Upper lobe of left lung (tissue), 6 donors: Measurements from ENCODE around the gene RASGRF2. TPM values are rescaled to one million over a fixed set of nuclear protein-coding genes. Genes with fewer than 3 reads are reported as not detected.

ENCODE experiments used
- ATAC-seq, 2 donors: fragments of 200-7000 bp; cut with Tn5 transposase; one replicate each; pipeline ENCODE4 v1.9.1; 2022; ENCODE audit warnings: mild to moderate bottlenecking in 2 of 2, moderate library complexity in 2 of 2; ENCODE audit not compliant: low FRiP score in 2 of 2
- DNase-seq, 2 donors: peaks; one replicate each; pipeline ENCODE4 v3.0.0-alpha.2; 2019 to 2020
- H3K27ac ChIP-seq, 4 donors: fragments of 200-600 bp; sonication (generic); one replicate each; pipeline ENCODE4 v1.5.1; 2016 to 2019
- H3K27me3 ChIP-seq, 4 donors: fragments of 200-600 bp; sonication (generic); one replicate each; pipeline ENCODE4 v1.5.1; 2017 to 2019
- H3K36me3 ChIP-seq, 4 donors: fragments of 200-600 bp; sonication (generic); one replicate each; pipeline ENCODE4 v1.5.1; 2016 to 2019
- H3K4me1 ChIP-seq, 4 donors: fragments of 200-600 bp; sonication (generic); one replicate each; pipeline ENCODE4 v1.5.1; 2018 to 2019
- H3K4me3 ChIP-seq, 4 donors: fragments of 200-600 bp; sonication (generic); one replicate each; pipeline ENCODE4 v1.5.1; 2017 to 2019; ENCODE audit warnings: mild to moderate bottlenecking in 2 of 4, moderate library complexity in 1 of 4
- H3K9me3 ChIP-seq, 4 donors: fragments of 200-600 bp; sonication (generic); one replicate each; pipeline ENCODE4 v1.5.1; 2018 to 2019
- EP300 ChIP-seq, 4 donors: sonication (generic); formaldehyde crosslinking; IDR thresholded peaks; one replicate each; pipeline ENCODE4 v1.5.1; 2017; ENCODE audit warnings: antibody characterized with exemption in 4 of 4, control low read depth in 2 of 4
- POLR2A ChIP-seq, 4 donors: fragments of 450-650 bp; IDR thresholded peaks; one replicate each; pipeline ENCODE4 v1.5.1; 2016 to 2017; ENCODE audit warnings: antibody characterized with exemption in 4 of 4, mild to moderate bottlenecking in 2 of 4
- POLR2AphosphoS5 ChIP-seq, 2 donors: sonication (generic); formaldehyde crosslinking; IDR thresholded peaks; one replicate each; pipeline ENCODE4 v1.5.1; 2017; ENCODE audit warnings: antibody characterized with exemption in 2 of 2
- WGBS, 2 donors: methylation state at CpG; one replicate each; pipeline ENCODE4 v1.1.5; 2017 to 2018; 5-methylcytosine and 5-hydroxymethylcytosine counted together
- total RNA-seq, 6 donors: library from RNA; depleted of rRNA in 4 of 6; stranded (reverse); fragments of >200 nt in 4 of 6; gene quantifications; one replicate each; pipeline versions ENCODE4 v1.1.0 to v1.2.1, GENCODE V29; 2016 to 2021
- TF ChIP-seq, protein P1 (sequence below), 6 experiments: fragments of 450-650 bp in 4 of 6; fragments of 200-600 bp in 2 of 6; sonication (generic) in 2 of 6; IDR thresholded peaks; one replicate each; pipeline ENCODE4 v1.5.1; 2016 to 2019; ENCODE audit warnings: antibody characterized with exemption in 6 of 6
- donor health status: DM: no; HTN: no; CAD: no; lungs with moderate emphysema.
- donor health status: DM: no; HTN: yes; CAD: no; lungs with severe emphysema.

RASGRF2 gene
- total RNA-seq, 6 donors from 2014 or later: 1.5 to 10.5 (median 4.9) TPM

DNA sequence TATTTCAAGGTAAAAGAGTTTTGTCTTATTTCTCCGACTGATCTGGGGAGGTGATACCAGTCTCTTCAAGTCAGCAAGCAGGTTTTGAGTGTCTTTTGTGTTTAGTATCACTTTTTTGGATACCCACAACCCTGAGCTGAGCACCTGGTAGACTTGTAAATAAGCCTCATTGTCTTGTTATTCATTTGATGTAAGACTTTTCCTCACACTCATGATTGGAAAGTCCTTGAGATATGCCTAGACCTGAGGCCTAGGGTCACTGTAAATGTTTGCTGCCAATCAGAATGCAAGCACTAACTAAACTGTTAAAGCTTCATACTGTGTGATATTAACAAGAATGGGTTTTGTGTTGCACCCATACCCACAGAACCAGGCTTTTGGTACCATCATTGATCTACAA lies 172.2 kb downstream of the RASGRF2 start:
- no peak for TF ChIP-seq POLR2A (IDR thresholded peaks at IDR 0.05)
- no peak for TF ChIP-seq EP300 (IDR thresholded peaks at IDR 0.05)
- TF ChIP-seq, protein P1, sequence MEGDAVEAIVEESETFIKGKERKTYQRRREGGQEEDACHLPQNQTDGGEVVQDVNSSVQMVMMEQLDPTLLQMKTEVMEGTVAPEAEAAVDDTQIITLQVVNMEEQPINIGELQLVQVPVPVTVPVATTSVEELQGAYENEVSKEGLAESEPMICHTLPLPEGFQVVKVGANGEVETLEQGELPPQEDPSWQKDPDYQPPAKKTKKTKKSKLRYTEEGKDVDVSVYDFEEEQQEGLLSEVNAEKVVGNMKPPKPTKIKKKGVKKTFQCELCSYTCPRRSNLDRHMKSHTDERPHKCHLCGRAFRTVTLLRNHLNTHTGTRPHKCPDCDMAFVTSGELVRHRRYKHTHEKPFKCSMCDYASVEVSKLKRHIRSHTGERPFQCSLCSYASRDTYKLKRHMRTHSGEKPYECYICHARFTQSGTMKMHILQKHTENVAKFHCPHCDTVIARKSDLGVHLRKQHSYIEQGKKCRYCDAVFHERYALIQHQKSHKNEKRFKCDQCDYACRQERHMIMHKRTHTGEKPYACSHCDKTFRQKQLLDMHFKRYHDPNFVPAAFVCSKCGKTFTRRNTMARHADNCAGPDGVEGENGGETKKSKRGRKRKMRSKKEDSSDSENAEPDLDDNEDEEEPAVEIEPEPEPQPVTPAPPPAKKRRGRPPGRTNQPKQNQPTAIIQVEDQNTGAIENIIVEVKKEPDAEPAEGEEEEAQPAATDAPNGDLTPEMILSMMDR (IDR thresholded peaks at IDR 0.05): no peak
- no peak for TF ChIP-seq POLR2AphosphoS5 (IDR thresholded peaks at IDR 0.05)
- H3K9me3 ChIP-seq: no peaks in the 10 kb centered on the region
- DNase-seq (no peak), ATAC-seq (no peak)
- H3K27ac ChIP-seq: no peak overlapping the region
- no peaks in the 10 kb centered on the region for H3K27me3 ChIP-seq
- WGBS, 2 donors: 68 to 75% methylated on average over 1 of the region's 1 CpG
- H3K4me3 ChIP-seq: no peak overlapping the region
- no peaks in the 10 kb centered on the region for H3K4me1 ChIP-seq
- no peaks in the 10 kb centered on the region for H3K36me3 ChIP-seq

GRCh38 chr5:81134066-81134465 lies 173.9 kb downstream of the RASGRF2 start:
- WGBS, 2 donors: 64 to 79% methylated on average over 2 of the region's 2 CpGs
- TF ChIP-seq POLR2A (IDR thresholded peaks at IDR 0.05) (no peak), EP300 (IDR thresholded peaks at IDR 0.05) (no peak), POLR2AphosphoS5 (IDR thresholded peaks at IDR 0.05) (no peak)
- TF ChIP-seq, protein P1 (IDR thresholded peaks at IDR 0.05): no peak
- Histone ChIP-seq H3K36me3 (no peaks in the 10 kb centered on the region), H3K4me3 (no peak overlapping the region), H3K27me3 (no peaks in the 10 kb centered on the region), H3K9me3 (no peaks in the 10 kb centered on the region), H3K4me1 (no peaks in the 10 kb centered on the region), H3K27ac (no peak overlapping the region)
- DNase-seq: no peak
- no peak for ATAC-seq

DNA sequence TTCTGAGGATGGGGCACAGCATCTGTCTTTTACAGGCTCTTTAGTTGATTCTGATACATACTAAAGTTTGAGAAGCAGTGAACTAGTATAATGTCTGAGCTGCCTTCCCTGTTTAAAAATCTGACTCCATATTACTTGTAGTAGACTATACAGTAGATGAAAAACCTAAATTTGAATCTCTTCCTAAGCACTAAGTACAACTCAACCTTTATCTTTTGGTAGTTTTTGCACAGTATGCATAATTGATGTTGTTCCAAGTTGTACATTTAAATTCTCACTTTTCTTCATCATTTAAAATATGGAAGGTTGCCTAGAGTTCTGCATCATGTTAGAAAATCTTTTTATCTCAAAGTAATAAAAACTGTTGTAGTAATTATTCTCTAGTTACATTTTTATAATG lies 174.4 kb downstream of the RASGRF2 start:
- TF ChIP-seq EP300 (IDR thresholded peaks at IDR 0.05) (no peak), POLR2AphosphoS5 (IDR thresholded peaks at IDR 0.05) (no peak), POLR2A (IDR thresholded peaks at IDR 0.05) (no peak)
- TF ChIP-seq, protein P1 (IDR thresholded peaks at IDR 0.05): no peak
- H3K27me3 ChIP-seq: no peaks in the 10 kb centered on the region
- H3K4me1 ChIP-seq: no peaks in the 10 kb centered on the region
- H3K4me3 ChIP-seq: no peak overlapping the region
- no peak overlapping the region for H3K27ac ChIP-seq
- H3K36me3 ChIP-seq: no peaks in the 10 kb centered on the region
- ATAC-seq: no peak
- no peak for DNase-seq
- no peaks in the 10 kb centered on the region for H3K9me3 ChIP-seq

GRCh38 chr5:81136557-81136956 lies 176.4 kb downstream of the RASGRF2 start:
- TF ChIP-seq POLR2A (IDR thresholded peaks at IDR 0.05) (no peak), EP300 (IDR thresholded peaks at IDR 0.05) (no peak), POLR2AphosphoS5 (IDR thresholded peaks at IDR 0.05) (no peak)
- TF ChIP-seq, protein P1 (IDR thresholded peaks at IDR 0.05): no peak
- H3K36me3 ChIP-seq: no peaks in the 10 kb centered on the region
- H3K4me1 ChIP-seq: no peaks in the 10 kb centered on the region
- DNase-seq (no peak), ATAC-seq (no peak)
- 83 to 85% methylated on average over 3 of the region's 3 CpGs for WGBS, 2 donors
- no peak overlapping the region for H3K27ac ChIP-seq
- H3K9me3 ChIP-seq: no peaks in the 10 kb centered on the region
- H3K27me3 ChIP-seq: no peaks in the 10 kb centered on the region
- no peak overlapping the region for H3K4me3 ChIP-seq

DNA sequence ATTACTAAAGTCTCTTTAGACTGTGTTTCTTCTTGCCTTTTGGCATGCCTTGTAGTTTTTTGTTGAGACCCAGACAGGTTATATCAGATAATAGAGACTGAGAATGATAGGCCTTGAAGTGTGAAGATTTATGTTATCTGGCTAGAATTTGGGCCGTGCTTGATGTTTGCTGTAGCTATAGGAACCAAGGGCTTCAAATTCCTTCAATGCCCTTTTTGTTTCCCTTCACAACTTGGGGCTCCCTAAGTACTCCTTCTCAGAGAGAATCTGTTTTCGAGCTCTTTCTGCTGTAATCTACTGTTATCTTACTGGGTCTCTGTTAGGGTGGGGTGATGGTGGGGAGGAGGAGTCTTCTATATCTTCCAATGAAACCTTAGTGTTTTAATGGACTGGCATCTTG lies 177.7 kb downstream of the RASGRF2 start:
- DNase-seq (no peak), ATAC-seq (no peak)
- Histone ChIP-seq H3K4me1 (no peaks in the 10 kb centered on the region), H3K27ac (no peak overlapping the region), H3K9me3 (no peaks in the 10 kb centered on the region), H3K36me3 (no peaks in the 10 kb centered on the region), H3K27me3 (no peaks in the 10 kb centered on the region), H3K4me3 (no peak overlapping the region)
- 83 to 89% methylated on average over 2 of the region's 2 CpGs for WGBS, 2 donors
- TF ChIP-seq POLR2A (IDR thresholded peaks at IDR 0.05) (no peak), POLR2AphosphoS5 (IDR thresholded peaks at IDR 0.05) (no peak), EP300 (IDR thresholded peaks at IDR 0.05) (no peak)
- TF ChIP-seq, protein P1 (IDR thresholded peaks at IDR 0.05): no peak
